Panc1 (cell line): ENCODE results near the gene TTLL6.

ENCODE experiments used
- REST ChIP-seq, 2 experiments: IDR thresholded peaks; 2 replicates each; pipeline ENCODE4 v1.6.1; 2011 to 2012; ENCODE audit warnings: low read depth in 2 of 2, control low read depth in 1 of 2, low read length in 1 of 2, mild to moderate bottlenecking in 1 of 2, moderate library complexity in 1 of 2; ENCODE audit not compliant: insufficient read depth in 1 of 2
- SIN3A ChIP-seq: IDR thresholded peaks from 2 replicates; pipeline ENCODE4 v1.6.1; 2012; ENCODE audit warnings: low read depth, mild to moderate bottlenecking, low read length, moderate library complexity, borderline replicate concordance; ENCODE audit not compliant: insufficient read depth

GRCh38 chr17:48738424-48738802, 78.6 kb downstream of the TTLL6 start:
- TF ChIP-seq SIN3A, result no peak
- no peak for TF ChIP-seq REST (IDR thresholded peaks at IDR 0.05; ENCODE audit: insufficient read depth in 1 of 2, low read depth in 2 of 2, low read length in 1 of 2)
